ENCODE data around the gene TSHR. TPM values are rescaled to one million over a fixed set of nuclear protein-coding genes. Genes with fewer than 3 reads are reported as not detected.
"Not testable (repeated sequence)": the region's sequence is repeated elsewhere in the genome, so short reads cannot be mapped to it uniquely, and the experiment has no call there.

The TSHR gene
- total RNA-seq, 1 donor from 2014 or later: not detected

- no peak for ATAC-seq (ENCODE audit: poor library complexity)
- intact Hi-C loops (cut with DNase I): no loop called here
- no peak for DNase-seq
Observed at GRCh38 chr14:80982711-80983110, 27.3 kb downstream of the TSHR start.

- ATAC-seq (ENCODE audit: poor library complexity) (peak; percentile 87), DNase-seq (peak; percentile 58)
- intact Hi-C loops (cut with DNase I): no loop called here
Observed at GRCh38 chr14:80987235-80988032, 32.0 kb downstream of the TSHR start.

- no peak for ATAC-seq (ENCODE audit: poor library complexity)
- no peak for DNase-seq
- intact Hi-C loops (cut with DNase I): no loop called here
Observed at GRCh38 chr14:80988192-80988591, 32.8 kb downstream of the TSHR start.

GRCh38 chr14:80988735-80989429, 33.5 kb downstream of the TSHR start:
- no peak for ATAC-seq (ENCODE audit: poor library complexity)
- intact Hi-C loops (cut with DNase I): no loop called here

GRCh38 chr14:80992580-80992979, 37.2 kb downstream of the TSHR start:
- no peak for DNase-seq
- ATAC-seq (ENCODE audit: poor library complexity): no peak
- intact Hi-C loops (cut with DNase I): loop anchor here (5.0 to 10.0 kb wide), 3 partner anchors 35 to 222 kb away; partner anchors contain the start of gene TSHR

More at GRCh38 chr14:80988735-80989429, 33.5 kb downstream of the TSHR start:
- DNase-seq: no peak

- DNase-seq (no peak), ATAC-seq (ENCODE audit: poor library complexity) (peak; percentile 97)
- intact Hi-C loops (cut with DNase I): loop anchor here (10.0 kb wide), 2 partner anchors 169 to 219 kb away; no protein-coding TSS in a partner anchor
Observed at GRCh38 chr14:80996049-80996901, 40.9 kb downstream of the TSHR start.

GRCh38 chr14:81001447-81001846, 46.0 kb downstream of the TSHR start:
- no peak for ATAC-seq (ENCODE audit: poor library complexity)
- intact Hi-C loops (cut with DNase I): no loop called here
- DNase-seq: no peak

GRCh38 chr14:81004575-81004974, 49.2 kb downstream of the TSHR start:
- no peak for DNase-seq
- intact Hi-C loops (cut with DNase I): no loop called here
- ATAC-seq (ENCODE audit: poor library complexity): no peak

GRCh38 chr14:81005540-81006228, 50.3 kb downstream of the TSHR start:
- peak; percentile 46 for ATAC-seq (ENCODE audit: poor library complexity)
- no peak for DNase-seq
- intact Hi-C loops (cut with DNase I): no loop called here

- DNase-seq (no peak), ATAC-seq (ENCODE audit: poor library complexity) (no peak)
- intact Hi-C loops (cut with DNase I): no loop called here
Observed at GRCh38 chr14:81006266-81006665, 50.8 kb downstream of the TSHR start.

GRCh38 chr14:81007131-81007530, 51.7 kb downstream of the TSHR start:
- intact Hi-C loops (cut with DNase I): no loop called here
- DNase-seq (no peak), ATAC-seq (ENCODE audit: poor library complexity) (no peak)

GRCh38 chr14:81009346-81009745, 53.9 kb downstream of the TSHR start:
- intact Hi-C loops (cut with DNase I): no loop called here
- ATAC-seq (ENCODE audit: poor library complexity): no peak
- DNase-seq: no peak

GRCh38 chr14:81018251-81018650, 62.8 kb downstream of the TSHR start:
- no peak for ATAC-seq (ENCODE audit: poor library complexity)
- intact Hi-C loops (cut with DNase I): no loop called here
- no peak for DNase-seq

- intact Hi-C loops (cut with DNase I): no loop called here
- DNase-seq: no peak
- no peak for ATAC-seq (ENCODE audit: poor library complexity)
Observed at GRCh38 chr14:81018684-81019083, 63.3 kb downstream of the TSHR start.

- DNase-seq; intact Hi-C loops (cut with DNase I); ATAC-seq (ENCODE audit: poor library complexity): not testable (repeated sequence)
Observed at GRCh38 chr14:81019113-81019512, 63.7 kb downstream of the TSHR start.

- intact Hi-C loops (cut with DNase I): no loop called here
- DNase-seq: no peak
- no peak for ATAC-seq (ENCODE audit: poor library complexity)
Observed at GRCh38 chr14:81023095-81023710, 67.8 kb downstream of the TSHR start.

GRCh38 chr14:81028461-81028860, 73.0 kb downstream of the TSHR start:
- ATAC-seq (ENCODE audit: poor library complexity): no peak
- no peak for DNase-seq
- intact Hi-C loops (cut with DNase I): no loop called here

- intact Hi-C loops (cut with DNase I): no loop called here
- ATAC-seq (ENCODE audit: poor library complexity): no peak
- no peak for DNase-seq
Observed at GRCh38 chr14:81031488-81031887, 76.1 kb downstream of the TSHR start.
